A673 (cell line): ENCODE data around the gene SYTL3.

Experiments used
- CTCF ChIP-seq: fragments of 300-800, 200-600 bp; sonication (generic); conservative IDR thresholded peaks from 2 replicates; pipeline ENCODE4 v1.5.1; 2017; ENCODE audit warnings: low read depth, mild to moderate bottlenecking, antibody characterized with exemption, low read length, moderate library complexity, mixed read lengths
- EZH2 ChIP-seq: fragments of 200-600 bp; sonication (generic); IDR thresholded peaks from 2 replicates; pipeline ENCODE4 v1.6.1; 2017; ENCODE audit warnings: borderline replicate concordance, low read depth, mild to moderate bottlenecking, mixed read lengths, antibody characterized with exemption, low read length; ENCODE audit not compliant: poor library complexity, severe bottlenecking

GRCh38 chr6:158661156-158661685 is 11.4 kb downstream of the SYTL3 start:
- TF ChIP-seq CTCF (no peak), EZH2 (no peak)
